ENCODE results near the gene IAH1.

Gene IAH1

DNA sequence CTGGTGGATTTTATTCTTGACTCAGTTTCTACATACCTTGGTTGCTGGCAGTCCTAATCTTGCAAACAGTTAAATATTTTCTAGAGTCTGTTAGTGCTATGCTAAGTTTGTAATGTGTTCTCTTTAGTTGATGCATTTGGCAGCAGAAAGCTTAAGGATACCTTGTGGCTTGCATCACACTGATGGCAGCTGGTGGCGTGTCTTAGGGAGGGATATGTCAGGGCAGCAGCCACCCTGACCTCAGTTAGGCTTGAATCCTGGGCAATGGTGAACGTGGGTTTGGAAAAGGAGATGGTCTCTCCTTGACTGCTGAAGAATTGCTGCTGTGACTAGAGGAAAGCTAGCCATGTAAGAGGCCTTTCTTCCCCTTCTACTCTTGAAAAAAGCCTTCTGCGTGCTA, 4.2 kb downstream of the IAH1 start:
- no peak overlapping the region for H3K27ac Mint-ChIP-seq
- H3K9me3 Mint-ChIP-seq: no peaks in the 10 kb centered on the region
- H3K27me3 Mint-ChIP-seq (ENCODE audit: low read depth, poor library complexity): peaks cover 4% of the 10 kb centered on the region
- H3K4me3 Mint-ChIP-seq: no peak overlapping the region
- peaks cover 34% of the 10 kb centered on the region for H3K36me3 Mint-ChIP-seq (ENCODE audit: low read depth)
- peaks cover 14% of the 10 kb centered on the region for H3K4me1 Mint-ChIP-seq
- DNase-seq: no peak
- TF ChIP-seq, protein P1, sequence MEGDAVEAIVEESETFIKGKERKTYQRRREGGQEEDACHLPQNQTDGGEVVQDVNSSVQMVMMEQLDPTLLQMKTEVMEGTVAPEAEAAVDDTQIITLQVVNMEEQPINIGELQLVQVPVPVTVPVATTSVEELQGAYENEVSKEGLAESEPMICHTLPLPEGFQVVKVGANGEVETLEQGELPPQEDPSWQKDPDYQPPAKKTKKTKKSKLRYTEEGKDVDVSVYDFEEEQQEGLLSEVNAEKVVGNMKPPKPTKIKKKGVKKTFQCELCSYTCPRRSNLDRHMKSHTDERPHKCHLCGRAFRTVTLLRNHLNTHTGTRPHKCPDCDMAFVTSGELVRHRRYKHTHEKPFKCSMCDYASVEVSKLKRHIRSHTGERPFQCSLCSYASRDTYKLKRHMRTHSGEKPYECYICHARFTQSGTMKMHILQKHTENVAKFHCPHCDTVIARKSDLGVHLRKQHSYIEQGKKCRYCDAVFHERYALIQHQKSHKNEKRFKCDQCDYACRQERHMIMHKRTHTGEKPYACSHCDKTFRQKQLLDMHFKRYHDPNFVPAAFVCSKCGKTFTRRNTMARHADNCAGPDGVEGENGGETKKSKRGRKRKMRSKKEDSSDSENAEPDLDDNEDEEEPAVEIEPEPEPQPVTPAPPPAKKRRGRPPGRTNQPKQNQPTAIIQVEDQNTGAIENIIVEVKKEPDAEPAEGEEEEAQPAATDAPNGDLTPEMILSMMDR (IDR thresholded peaks at IDR 0.05): no peak

DNA sequence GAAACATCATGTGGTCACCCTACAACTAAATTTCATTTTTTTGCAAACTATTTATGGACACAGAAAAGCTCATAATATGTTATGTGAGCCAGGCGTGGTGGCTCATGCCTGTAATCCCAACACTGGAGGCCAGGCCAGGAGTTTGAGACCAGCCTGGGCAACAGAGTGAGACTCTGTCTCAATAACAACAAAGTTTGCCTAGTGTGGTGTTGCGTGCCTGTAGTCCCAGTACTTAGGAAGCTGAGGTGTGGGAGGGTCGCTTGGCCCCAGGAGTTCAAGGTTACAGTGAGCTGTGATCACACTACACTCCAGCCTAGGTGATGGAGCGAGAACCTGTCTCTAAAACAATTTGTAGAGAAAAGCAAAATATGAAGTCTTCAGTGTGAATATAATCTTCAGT, 5.8 kb downstream of the IAH1 start:
- H3K4me1 Mint-ChIP-seq: peaks cover 14% of the 10 kb centered on the region
- TF ChIP-seq, protein P1 (IDR thresholded peaks at IDR 0.05): no peak
- no peaks in the 10 kb centered on the region for H3K9me3 Mint-ChIP-seq
- peaks cover 38% of the 10 kb centered on the region for H3K36me3 Mint-ChIP-seq (ENCODE audit: low read depth)
- no peak for DNase-seq
- no peak overlapping the region for H3K4me3 Mint-ChIP-seq
- H3K27me3 Mint-ChIP-seq (ENCODE audit: low read depth, poor library complexity): peaks cover 4% of the 10 kb centered on the region
- no peak overlapping the region for H3K27ac Mint-ChIP-seq

DNA sequence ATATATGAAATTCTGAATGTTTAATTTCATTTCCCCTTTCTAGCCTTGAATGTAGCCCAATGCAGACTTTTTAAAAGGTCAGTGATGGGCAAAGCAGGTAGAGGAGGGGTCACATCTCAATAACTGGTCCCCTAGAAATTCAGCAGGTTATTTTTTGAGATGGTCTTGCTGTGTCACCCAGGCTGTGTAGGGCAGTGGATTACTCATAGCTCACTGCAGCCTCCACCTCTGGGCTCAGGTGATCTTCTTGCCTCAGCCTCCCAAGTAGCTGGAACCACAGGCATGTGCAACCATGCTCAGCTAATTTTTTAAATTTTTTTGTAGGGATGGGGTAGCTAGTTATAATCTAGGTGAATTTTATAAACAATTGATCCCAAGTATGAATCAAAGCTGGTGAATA, 8.8 kb downstream of the IAH1 start:
- peak overlapping the region; percentile 82 for H3K27ac Mint-ChIP-seq
- peaks cover 50% of the 10 kb centered on the region for H3K36me3 Mint-ChIP-seq (ENCODE audit: low read depth)
- DNase-seq: no peak
- H3K9me3 Mint-ChIP-seq: no peaks in the 10 kb centered on the region
- TF ChIP-seq, protein P1 (IDR thresholded peaks at IDR 0.05): no peak
- no peak overlapping the region for H3K4me3 Mint-ChIP-seq
- H3K4me1 Mint-ChIP-seq: no peaks in the 10 kb centered on the region
- no peaks in the 10 kb centered on the region for H3K27me3 Mint-ChIP-seq (ENCODE audit: low read depth, poor library complexity)

DNA sequence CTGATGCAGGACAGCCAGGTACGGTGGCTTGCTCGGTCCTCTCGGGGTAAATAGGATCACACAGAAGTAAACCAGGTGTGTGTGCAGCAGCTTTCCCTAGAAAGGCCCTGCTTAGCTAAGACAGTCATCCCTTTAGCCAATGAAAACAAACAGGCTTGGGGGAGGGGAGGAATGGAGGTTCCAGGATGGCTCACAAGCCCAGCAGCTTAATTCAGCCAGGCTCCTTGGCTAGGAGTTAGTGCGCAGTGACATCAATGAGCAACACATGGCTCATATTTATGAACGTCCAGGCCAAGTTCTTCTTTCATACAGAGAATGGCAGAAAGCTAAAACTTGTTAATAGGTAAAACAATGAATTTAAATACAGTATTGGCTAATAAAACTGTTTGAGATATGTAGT, 10.2 kb downstream of the IAH1 start:
- no peaks in the 10 kb centered on the region for H3K4me1 Mint-ChIP-seq
- no peaks in the 10 kb centered on the region for H3K27me3 Mint-ChIP-seq (ENCODE audit: low read depth, poor library complexity)
- DNase-seq: no peak
- H3K4me3 Mint-ChIP-seq: no peak overlapping the region
- peak overlapping the region; percentile 87 for H3K27ac Mint-ChIP-seq
- peaks cover 57% of the 10 kb centered on the region for H3K36me3 Mint-ChIP-seq (ENCODE audit: low read depth)
- TF ChIP-seq, protein P1 (IDR thresholded peaks at IDR 0.05): no peak
- no peaks in the 10 kb centered on the region for H3K9me3 Mint-ChIP-seq

DNA sequence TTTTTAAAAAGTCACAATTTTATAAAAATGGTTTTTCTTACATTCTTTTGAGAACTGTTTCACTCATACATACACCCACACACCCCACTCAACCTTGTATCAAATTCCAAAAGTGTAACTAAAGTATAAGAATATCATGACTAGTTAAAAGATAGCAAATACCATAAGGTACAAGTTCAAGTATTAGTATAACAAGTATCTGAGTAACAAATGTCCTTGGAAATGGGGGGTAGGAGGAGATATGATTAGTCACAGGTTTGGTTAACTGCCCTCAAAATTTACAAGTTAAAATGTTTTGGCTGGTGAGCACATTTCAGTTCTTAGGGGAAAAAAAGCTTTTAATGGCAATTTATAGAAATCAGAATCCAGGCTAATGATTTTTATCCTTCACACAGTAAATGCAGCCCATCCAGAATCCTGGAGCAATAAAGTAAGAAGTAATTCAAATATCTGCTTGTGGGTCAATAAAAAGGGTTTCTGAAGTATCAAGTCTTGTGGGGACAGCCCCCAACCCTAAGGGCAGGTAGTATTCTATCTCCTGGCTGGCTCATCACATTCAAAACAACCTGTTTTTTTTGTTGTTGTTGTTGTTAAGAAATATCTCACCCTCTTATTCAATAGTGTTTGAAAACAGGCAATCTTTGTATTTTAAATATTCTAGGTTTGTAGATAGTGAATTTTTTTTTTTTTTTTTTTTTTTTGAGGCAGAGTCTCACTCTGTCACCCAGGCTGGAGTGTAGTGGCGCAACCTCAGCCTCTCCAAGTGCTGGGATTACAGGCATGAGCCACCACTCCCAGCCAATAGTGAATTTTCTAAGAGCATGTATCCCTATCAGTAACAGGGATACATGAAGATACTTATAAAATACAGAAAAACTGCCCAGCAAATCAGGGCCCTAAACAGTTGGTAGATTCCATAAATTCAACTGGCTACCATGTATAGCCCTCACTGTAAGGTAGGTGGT, 14.5 kb downstream of the IAH1 start:
- Mint-ChIP-seq H3K4me3 (no peak overlapping the region), H3K27ac (peak overlapping the region; percentile 19), H3K27me3 (ENCODE audit: low read depth, poor library complexity) (no peaks in the 10 kb centered on the region), H3K36me3 (ENCODE audit: low read depth) (peaks cover 70% of the 10 kb centered on the region), H3K9me3 (no peaks in the 10 kb centered on the region), H3K4me1 (no peaks in the 10 kb centered on the region)
- TF ChIP-seq, protein P1 (IDR thresholded peaks at IDR 0.05): no peak
- no peak for DNase-seq

DNA sequence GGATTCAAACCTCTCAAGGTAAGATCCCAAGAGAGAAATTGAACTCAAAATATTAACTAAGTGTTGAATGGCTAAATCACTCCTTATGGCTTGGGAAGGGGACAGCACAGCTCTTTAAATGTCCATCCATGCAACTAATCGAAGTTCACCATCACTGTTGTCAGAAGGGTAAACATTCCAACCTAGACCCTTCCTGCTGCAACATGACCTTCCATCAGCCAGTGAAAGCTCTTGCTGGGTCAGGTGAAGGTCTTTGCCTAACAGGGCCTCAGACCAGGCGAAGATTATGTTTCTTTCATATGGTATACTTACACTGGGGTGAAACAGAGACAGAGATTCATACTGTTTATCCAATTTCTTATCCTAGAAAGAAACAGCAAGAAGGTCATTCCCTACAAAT, 16.4 kb downstream of the IAH1 start:
- Mint-ChIP-seq H3K4me3 (no peak overlapping the region), H3K9me3 (no peaks in the 10 kb centered on the region), H3K4me1 (no peaks in the 10 kb centered on the region), H3K36me3 (ENCODE audit: low read depth) (peaks cover 72% of the 10 kb centered on the region), H3K27ac (no peak overlapping the region), H3K27me3 (ENCODE audit: low read depth, poor library complexity) (no peaks in the 10 kb centered on the region)
- TF ChIP-seq, protein P1 (IDR thresholded peaks at IDR 0.05): no peak
- DNase-seq: no peak
